ENCODE data around the gene SLC6A9.

DNA sequence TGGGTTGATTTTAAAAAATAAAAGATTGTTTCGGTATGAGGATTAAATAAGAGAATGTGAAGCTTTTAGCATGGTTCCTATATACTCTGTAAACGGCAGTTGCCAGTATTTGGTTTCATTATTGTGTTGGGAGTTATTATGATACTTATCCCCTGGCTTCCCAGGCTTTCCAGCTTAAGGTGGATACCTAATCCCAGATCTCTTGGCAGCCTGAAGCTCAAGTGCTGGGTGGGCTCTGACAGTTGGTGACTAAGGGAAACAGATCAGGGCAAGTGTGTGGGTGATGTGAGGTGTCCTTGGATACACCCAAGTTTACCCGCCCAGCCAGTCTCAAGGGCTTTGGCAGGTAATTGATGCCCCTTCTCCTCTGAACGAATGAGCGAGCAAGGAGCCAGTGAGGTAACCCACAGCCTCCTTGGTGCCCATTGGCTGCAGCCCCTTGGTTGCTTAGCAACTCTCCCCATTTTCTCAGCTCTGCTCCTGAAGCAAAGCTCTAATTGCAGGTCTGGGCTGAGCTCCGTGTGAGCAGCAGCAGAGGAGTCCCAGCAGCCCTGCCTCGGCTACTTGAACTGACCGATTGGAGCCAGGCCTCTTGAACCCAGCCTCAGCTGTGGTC is 78.4 kb downstream of the SLC6A9 start:
- TF ChIP-seq, protein P1, sequence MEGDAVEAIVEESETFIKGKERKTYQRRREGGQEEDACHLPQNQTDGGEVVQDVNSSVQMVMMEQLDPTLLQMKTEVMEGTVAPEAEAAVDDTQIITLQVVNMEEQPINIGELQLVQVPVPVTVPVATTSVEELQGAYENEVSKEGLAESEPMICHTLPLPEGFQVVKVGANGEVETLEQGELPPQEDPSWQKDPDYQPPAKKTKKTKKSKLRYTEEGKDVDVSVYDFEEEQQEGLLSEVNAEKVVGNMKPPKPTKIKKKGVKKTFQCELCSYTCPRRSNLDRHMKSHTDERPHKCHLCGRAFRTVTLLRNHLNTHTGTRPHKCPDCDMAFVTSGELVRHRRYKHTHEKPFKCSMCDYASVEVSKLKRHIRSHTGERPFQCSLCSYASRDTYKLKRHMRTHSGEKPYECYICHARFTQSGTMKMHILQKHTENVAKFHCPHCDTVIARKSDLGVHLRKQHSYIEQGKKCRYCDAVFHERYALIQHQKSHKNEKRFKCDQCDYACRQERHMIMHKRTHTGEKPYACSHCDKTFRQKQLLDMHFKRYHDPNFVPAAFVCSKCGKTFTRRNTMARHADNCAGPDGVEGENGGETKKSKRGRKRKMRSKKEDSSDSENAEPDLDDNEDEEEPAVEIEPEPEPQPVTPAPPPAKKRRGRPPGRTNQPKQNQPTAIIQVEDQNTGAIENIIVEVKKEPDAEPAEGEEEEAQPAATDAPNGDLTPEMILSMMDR (IDR thresholded peaks at IDR 0.05) = no peak
- TF ChIP-seq POLR2A (IDR thresholded peaks at IDR 0.05) = no peak
